Endothelial cell of umbilical vein (primary cell): ENCODE measurements around the gene RAB3IL1. TPM values are rescaled to one million over a fixed set of nuclear protein-coding genes. Genes with fewer than 3 reads are reported as not detected.

Experiments used
- BruUV-seq: library from RNA; stranded (reverse); fragments of 400-500 nt; replicated peaks from 2 replicates; lab custom pipeline; 2021; lab: Mats Ljungman, UMichigan
- CTCF ChIA-PET: fragments of 300-600, 350-600 bp; sonication (Branson Sonifier 250); formaldehyde crosslinking; loops from one replicate; lab custom pipeline; 2021; ENCODE audit warnings: antibody characterized with exemption, inconsistent platforms; lab: Charles Lee
- POLR2A ChIA-PET: fragments of 300-600, 350-600 bp; sonication (Branson Sonifier 250); formaldehyde crosslinking; loops from one replicate; lab custom pipeline; 2021; ENCODE audit warnings: antibody characterized with exemption, inconsistent platforms; lab: Charles Lee
- DNase-seq: peaks from one replicate; pipeline ENCODE4 v3.0.0-alpha.2; 2011; ENCODE audit warnings: low read depth, low spot score
- FAIRE-seq: peaks from 2 replicates; lab custom pipeline; 2011; peaks lifted over from hg19 to GRCh38; lab: Jason Lieb, UNC
- H2AFZ ChIP-seq: 2 replicates; pipeline ENCODE4 v1.6.0; 2012; ENCODE audit warnings: low read depth, low read length, control low read depth, inconsistent platforms
- H3K27ac ChIP-seq: 2 replicates; pipeline ENCODE4 v1.5.1; 2011; ENCODE audit warnings: low read depth, mild to moderate bottlenecking, control low read depth, low read length, moderate library complexity; ENCODE audit not compliant: insufficient read depth
- H3K27me3 ChIP-seq, 2 experiments: 2 replicates each; pipeline versions ENCODE4 v1.6.0 to v1.6.1; 2011; ENCODE audit warnings: low read length in 2 of 2, mixed read lengths in 1 of 2; ENCODE audit not compliant: control insufficient read depth in 2 of 2, insufficient read depth in 2 of 2
- H3K36me3 ChIP-seq, 2 experiments: 2 replicates in 1 of 2; 3 replicates in 1 of 2; pipeline ENCODE4 v1.5.1; 2011; ENCODE audit warnings: low read length in 2 of 2, mild to moderate bottlenecking in 1 of 2, moderate library complexity in 1 of 2; ENCODE audit not compliant: control insufficient read depth in 2 of 2, insufficient read depth in 2 of 2; ENCODE audit errors: extremely low read depth in 1 of 2
- H3K4me1 ChIP-seq: 3 replicates; pipeline ENCODE4 v1.5.1; 2011; ENCODE audit warnings: mild to moderate bottlenecking, low read length; ENCODE audit not compliant: control insufficient read depth, insufficient read depth; ENCODE audit errors: extremely low read depth
- H3K4me2 ChIP-seq: 2 replicates; pipeline ENCODE4 v1.6.1; 2011; ENCODE audit warnings: low read length, control low read depth, mixed read lengths; ENCODE audit not compliant: insufficient read depth
- H3K4me3 ChIP-seq, 3 experiments: fragments of 200-600 bp in 1 of 3; sonication (generic), shearing (Covaris generic) in 1 of 3; replicated peaks in 1 of 3; 2 replicates each; pipeline ENCODE4 v1.5.1; 2011 to 2016; ENCODE audit warnings: control low read depth in 3 of 3, low read length in 3 of 3, mild to moderate bottlenecking in 2 of 3, inconsistent platforms in 1 of 3, low read depth in 1 of 3, moderate library complexity in 1 of 3; ENCODE audit not compliant: insufficient read depth in 1 of 3
- H3K79me2 ChIP-seq: 2 replicates; pipeline ENCODE4 v1.6.0; 2012; ENCODE audit warnings: low read length, inconsistent platforms; ENCODE audit not compliant: control insufficient read depth, insufficient read depth
- H3K9ac ChIP-seq: replicated peaks from 2 replicates; pipeline ENCODE3; 2011; ENCODE audit warnings: low read length, control low read depth; ENCODE audit not compliant: insufficient read depth; ENCODE audit errors: extremely low read depth
- H3K9me1 ChIP-seq: replicated peaks from 3 replicates; pipeline ENCODE4 v1.6.0; 2011; ENCODE audit warnings: mild to moderate bottlenecking, low read length; ENCODE audit not compliant: control insufficient read depth, insufficient read depth; ENCODE audit errors: extremely low read depth
- H3K9me3 ChIP-seq: replicated peaks from 2 replicates; pipeline ENCODE4 v1.5.1; 2012; ENCODE audit warnings: low read length, inconsistent platforms; ENCODE audit not compliant: control insufficient read depth, insufficient read depth
- H4K20me1 ChIP-seq: replicated peaks from 2 replicates; pipeline ENCODE3; 2011; ENCODE audit warnings: mild to moderate bottlenecking, low read length; ENCODE audit not compliant: control insufficient read depth, insufficient read depth; ENCODE audit errors: extremely low read depth
- EZH2 ChIP-seq: IDR thresholded peaks from 2 replicates; pipeline ENCODE4 v1.6.1; 2012; ENCODE audit warnings: borderline replicate concordance, low read depth, mild to moderate bottlenecking, moderate library complexity, low read length, inconsistent platforms; ENCODE audit not compliant: severe bottlenecking
- FOS ChIP-seq: IDR thresholded peaks from 2 replicates; pipeline ENCODE4 v1.6.1; 2011; ENCODE audit warnings: mild to moderate bottlenecking, low read length, moderate library complexity, borderline replicate concordance; ENCODE audit not compliant: insufficient read depth
- GATA2 ChIP-seq: IDR thresholded peaks from 2 replicates; pipeline ENCODE4 v1.7.0; 2011; ENCODE audit warnings: low read depth, mild to moderate bottlenecking, moderate library complexity, mixed read lengths, low read length; ENCODE audit not compliant: insufficient read length, insufficient read depth
- JUN ChIP-seq: IDR thresholded peaks from 2 replicates; pipeline ENCODE4 v1.6.1; 2011; ENCODE audit warnings: borderline replicate concordance, low read depth; ENCODE audit not compliant: insufficient read length, insufficient read depth
- MYC ChIP-seq: IDR thresholded peaks from one replicate; pipeline ENCODE4 v1.6.1; 2011; ENCODE audit warnings: mild to moderate bottlenecking, low read depth, low read length
- POLR2A ChIP-seq: IDR thresholded peaks from 2 replicates; pipeline ENCODE4 v1.6.1; 2012; ENCODE audit warnings: low read depth, mild to moderate bottlenecking, control low read depth, low read length
- POLR2AphosphoS5 ChIP-seq: IDR thresholded peaks from 2 replicates; pipeline ENCODE4 v1.6.1; 2012; ENCODE audit warnings: low read depth, mild to moderate bottlenecking, control low read depth, low read length, moderate library complexity; ENCODE audit not compliant: insufficient read depth
- dilution Hi-C: fragments of 300-500 bp; cut with MboI; formaldehyde crosslinking; loops from one replicate; pipeline ENCODE4 v1.15.0; 2019; ENCODE audit warnings: low sequenced_read_pairs; ENCODE audit not compliant: extremely low pct_ligation_motif_present
- intact Hi-C: fragments of 100-400 bp; cut with micrococcal nuclease; formaldehyde crosslinking; loops from one replicate; pipeline ENCODE4 v1.10.0; 2022
- polyA plus RNA-seq, 4 experiments: library from polyadenylated mRNA; depleted of rRNA in 3 of 4; stranded (reverse) in 3 of 4; unstranded in 1 of 4; fragments of >200 nt; gene quantifications; 2 replicates each; pipeline versions ENCODE4 v1.2.1 to v1.2.3, GENCODE V29; 2011 to 2012; ENCODE audit warnings: missing spikeins in 1 of 4
- total RNA-seq: library from RNA; stranded (reverse); gene quantifications from 2 replicates; pipeline ENCODE4 v1.2.3, GENCODE V29; 2021
- TF ChIP-seq, protein P1 (sequence below): IDR thresholded peaks from 2 replicates; pipeline ENCODE4 v1.6.1; 2011; ENCODE audit not compliant: insufficient read depth, insufficient read length
- TF ChIP-seq, protein P2 (sequence below), 2 donors: IDR thresholded peaks; 1 replicate in 1 of 2; 2 replicates in 1 of 2; pipeline ENCODE4 v1.5.1; 2011; ENCODE audit warnings: low read length in 2 of 2, mild to moderate bottlenecking in 2 of 2, moderate library complexity in 2 of 2, control low read depth in 1 of 2, inconsistent platforms in 1 of 2, low read depth in 1 of 2; ENCODE audit not compliant: insufficient read depth in 1 of 2; ENCODE audit errors: extremely low read depth in 1 of 2

The RAB3IL1 gene
- total and polyA plus RNA-seq, 2 donors (not counting 3 experiments of a cell fraction or from before 2014, with no cell fraction given) = 1.8 to 3.6 TPM

DNA sequence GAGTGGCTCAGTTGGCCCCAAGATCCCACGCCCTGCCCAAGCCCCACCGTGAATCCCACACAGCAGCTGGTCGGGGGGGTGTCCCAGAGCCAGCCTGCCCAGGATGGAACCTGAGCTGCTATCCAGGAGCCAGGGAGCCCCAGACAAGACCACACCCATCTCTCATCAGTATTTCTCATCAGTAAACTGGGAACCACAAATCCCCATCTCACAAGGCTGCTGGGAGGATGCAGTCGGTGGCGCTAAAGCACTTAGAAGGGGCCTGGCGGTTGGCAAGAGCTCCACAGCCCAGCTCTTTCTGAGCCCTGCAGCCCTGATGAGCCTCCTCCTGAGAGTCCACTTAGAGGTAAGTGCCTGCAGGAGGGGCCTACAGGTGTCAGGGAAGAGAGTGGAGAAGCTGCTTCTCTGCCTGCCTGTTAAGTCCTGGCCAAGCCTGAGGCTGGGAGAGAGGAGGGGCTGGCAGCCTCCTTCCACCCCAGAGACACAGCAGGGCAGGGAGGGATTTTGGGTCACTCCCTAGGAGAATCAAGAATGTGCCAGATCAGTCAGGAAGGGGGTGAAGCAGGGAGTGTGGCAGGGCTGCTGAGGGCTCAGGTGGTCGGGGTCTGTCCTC, 32.1 kb downstream of the RAB3IL1 start:
- Histone ChIP-seq H3K9me1 (no peaks in the 10 kb centered on the region), H3K79me2 (peaks cover 78% of the 10 kb centered on the region), H3K9ac (no peak overlapping the region), H3K27me3 (no peaks in the 10 kb centered on the region), H3K4me1 (peaks cover 36% of the 10 kb centered on the region), H3K36me3 (peaks cover 0 to 10% of the 10 kb centered on the region in 2 experiments), H3K4me3 (no peak overlapping the region), H2AFZ (no peak overlapping the region), H3K9me3 (no peaks in the 10 kb centered on the region), H4K20me1 (no peaks in the 10 kb centered on the region), H3K4me2 (no peak overlapping the region), H3K27ac (no peak overlapping the region)
- CTCF ChIA-PET = interaction anchor here (0.7 to 3.1 kb wide), 3 partner anchors 11 to 14 kb away, joined by 3 to 19 read pairs (median 5); no protein-coding TSS in a partner anchor
- FAIRE-seq = no peak
- POLR2A ChIA-PET = no interaction called here
- BruUV-seq = no TSS peak
- dilution Hi-C loops = no loop called here
- TF ChIP-seq JUN (no peak), GATA2 (no peak), EZH2 (no peak), FOS (no peak), POLR2AphosphoS5 (no peak), MYC (no peak), POLR2A (no peak)
- TF ChIP-seq, protein P1, sequence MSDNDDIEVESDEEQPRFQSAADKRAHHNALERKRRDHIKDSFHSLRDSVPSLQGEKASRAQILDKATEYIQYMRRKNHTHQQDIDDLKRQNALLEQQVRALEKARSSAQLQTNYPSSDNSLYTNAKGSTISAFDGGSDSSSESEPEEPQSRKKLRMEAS = no peak
- TF ChIP-seq, protein P2, sequence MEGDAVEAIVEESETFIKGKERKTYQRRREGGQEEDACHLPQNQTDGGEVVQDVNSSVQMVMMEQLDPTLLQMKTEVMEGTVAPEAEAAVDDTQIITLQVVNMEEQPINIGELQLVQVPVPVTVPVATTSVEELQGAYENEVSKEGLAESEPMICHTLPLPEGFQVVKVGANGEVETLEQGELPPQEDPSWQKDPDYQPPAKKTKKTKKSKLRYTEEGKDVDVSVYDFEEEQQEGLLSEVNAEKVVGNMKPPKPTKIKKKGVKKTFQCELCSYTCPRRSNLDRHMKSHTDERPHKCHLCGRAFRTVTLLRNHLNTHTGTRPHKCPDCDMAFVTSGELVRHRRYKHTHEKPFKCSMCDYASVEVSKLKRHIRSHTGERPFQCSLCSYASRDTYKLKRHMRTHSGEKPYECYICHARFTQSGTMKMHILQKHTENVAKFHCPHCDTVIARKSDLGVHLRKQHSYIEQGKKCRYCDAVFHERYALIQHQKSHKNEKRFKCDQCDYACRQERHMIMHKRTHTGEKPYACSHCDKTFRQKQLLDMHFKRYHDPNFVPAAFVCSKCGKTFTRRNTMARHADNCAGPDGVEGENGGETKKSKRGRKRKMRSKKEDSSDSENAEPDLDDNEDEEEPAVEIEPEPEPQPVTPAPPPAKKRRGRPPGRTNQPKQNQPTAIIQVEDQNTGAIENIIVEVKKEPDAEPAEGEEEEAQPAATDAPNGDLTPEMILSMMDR (IDR thresholded peaks at IDR 0.05; ENCODE audit: extremely low read depth in 1 of 2, insufficient read depth in 1 of 2, low read depth in 1 of 2, low read length in 2 of 2) = no peak
- no peak for DNase-seq
- intact Hi-C loops = no loop called here
